Neural cell (in vitro differentiated cells): ENCODE data around the gene CMKLR1. TPM values are rescaled to one million over a fixed set of nuclear protein-coding genes. Genes with fewer than 3 reads are reported as not detected.

Experiments used
- H2AFZ ChIP-seq: fragments of 200-600, 300-800 bp; sonication (generic), shearing (Covaris generic); 2 replicates; pipeline ENCODE4 v1.6.0; 2014; ENCODE audit warnings: low read depth, mild to moderate bottlenecking, antibody characterized with exemption, low read length, moderate library complexity
- H3F3A ChIP-seq: fragments of 200-600 bp; shearing (Covaris generic); 2 replicates; pipeline ENCODE4 v1.6.1; 2016; ENCODE audit warnings: mild to moderate bottlenecking, moderate library complexity, mixed read lengths, antibody characterized with exemption, low read length; ENCODE audit not compliant: insufficient read depth, poor library complexity, severe bottlenecking
- H3K27ac ChIP-seq: fragments of 200-600, 300-800 bp; sonication (generic), shearing (Covaris generic); 2 replicates; pipeline ENCODE4 v1.5.1; 2014; ENCODE audit warnings: mild to moderate bottlenecking, low read length, moderate library complexity
- H3K27me3 ChIP-seq: fragments of 300-800, 200-600 bp; sonication (generic), shearing (Covaris generic); 2 replicates; pipeline ENCODE4 v1.6.0; 2014; ENCODE audit warnings: mild to moderate bottlenecking, low read depth, low read length, moderate library complexity; ENCODE audit not compliant: insufficient read depth
- H3K36me3 ChIP-seq: fragments of 300-800, 200-600 bp; sonication (generic), shearing (Covaris generic); 2 replicates; pipeline ENCODE4 v1.5.1; 2014; ENCODE audit warnings: mild to moderate bottlenecking, antibody characterized with exemption, low read length, moderate library complexity; ENCODE audit not compliant: insufficient read depth
- H3K4me2 ChIP-seq: fragments of 300-800, 200-600 bp; sonication (generic), shearing (Covaris generic); 2 replicates; pipeline ENCODE4 v1.6.0; 2014; ENCODE audit warnings: mild to moderate bottlenecking, low read length
- H3K4me3 ChIP-seq: fragments of 300-800, 200-600 bp; sonication (generic), shearing (Covaris generic); 2 replicates; pipeline ENCODE4 v1.5.1; 2014; ENCODE audit warnings: mild to moderate bottlenecking, low read length, moderate library complexity
- H3K79me2 ChIP-seq: fragments of 200-600 bp; shearing (Covaris generic); replicated peaks from 2 replicates; pipeline ENCODE4 v1.6.0; 2014; ENCODE audit warnings: mild to moderate bottlenecking, low read length, moderate library complexity; ENCODE audit not compliant: insufficient read depth
- H3K9ac ChIP-seq: fragments of 300-800, 200-600 bp; sonication (generic), shearing (Covaris generic); 2 replicates; pipeline ENCODE4 v1.6.1; 2016; ENCODE audit warnings: mild to moderate bottlenecking, low read length, mixed read lengths
- H3K9me2 ChIP-seq: fragments of 200-600 bp; shearing (Covaris generic); 2 replicates; pipeline ENCODE4 v1.6.1; 2016; ENCODE audit warnings: mild to moderate bottlenecking, low read length, mixed read lengths; ENCODE audit not compliant: insufficient read depth
- H3K9me3 ChIP-seq: fragments of 200-600, 300-800 bp; sonication (generic), shearing (Covaris generic); 2 replicates; pipeline ENCODE4 v1.6.1; 2016; ENCODE audit warnings: mild to moderate bottlenecking, mixed run types, low read length, moderate library complexity, mixed read lengths
- H4K20me1 ChIP-seq: fragments of 200-600 bp; shearing (Covaris generic); 2 replicates; pipeline ENCODE4 v1.6.1; 2016; ENCODE audit warnings: mild to moderate bottlenecking, mixed run types; ENCODE audit not compliant: insufficient read depth
- CTCF ChIP-seq: fragments of 450-650 bp; IDR thresholded peaks from 2 replicates; pipeline ENCODE4 v1.5.1; 2014; ENCODE audit warnings: antibody characterized with exemption, mild to moderate bottlenecking, moderate library complexity; ENCODE audit not compliant: poor library complexity, severe bottlenecking
- EP300 ChIP-seq: fragments of 450-650 bp; conservative IDR thresholded peaks from 2 replicates; pipeline ENCODE4 v1.6.1; 2014; ENCODE audit warnings: antibody characterized with exemption, mild to moderate bottlenecking, moderate library complexity; ENCODE audit not compliant: poor library complexity, severe bottlenecking
- EZH2 ChIP-seq: fragments of 200-600, 300-800 bp; shearing (Covaris generic), sonication (generic); IDR thresholded peaks from 2 replicates; pipeline ENCODE4 v1.6.1; 2014; ENCODE audit warnings: antibody characterized with exemption, low read length, borderline replicate concordance, mild to moderate bottlenecking; ENCODE audit not compliant: insufficient read depth, poor library complexity, severe bottlenecking
- MXI1 ChIP-seq: fragments of 450-650 bp; conservative IDR thresholded peaks from 2 replicates; pipeline ENCODE4 v1.6.1; 2014; ENCODE audit warnings: antibody characterized with exemption, mild to moderate bottlenecking; ENCODE audit not compliant: poor library complexity, severe bottlenecking
- RAD21 ChIP-seq: fragments of 450-650 bp; conservative IDR thresholded peaks from 2 replicates; pipeline ENCODE4 v1.6.1; 2014; ENCODE audit warnings: antibody characterized with exemption, mild to moderate bottlenecking, moderate library complexity
- REST ChIP-seq: IDR thresholded peaks from 2 replicates; pipeline ENCODE4 v1.6.1; 2012; ENCODE audit warnings: borderline replicate concordance
- SMC3 ChIP-seq: fragments of 450-650 bp; conservative IDR thresholded peaks from 2 replicates; pipeline ENCODE4 v1.6.1; 2014; ENCODE audit warnings: antibody characterized with exemption, mild to moderate bottlenecking, moderate library complexity; ENCODE audit not compliant: poor library complexity
- polyA plus RNA-seq: library from polyadenylated mRNA; depleted of rRNA; stranded (reverse); fragments of >200 nt; gene quantifications from 2 replicates; pipeline ENCODE4 v1.2.3, GENCODE V29; 2014

Gene CMKLR1
- polyA plus RNA-seq, 1 donor from 2014 or later: 0.06 TPM

GRCh38 chr12:108304633-108305032 lies 34.5 kb downstream of the CMKLR1 start:
- Histone ChIP-seq H3K9ac (no peak overlapping the region), H3K9me2 (no peaks in the 10 kb centered on the region), H3F3A (no peaks in the 10 kb centered on the region), H2AFZ (no peak overlapping the region), H3K4me2 (no peak overlapping the region), H3K36me3 (no peaks in the 10 kb centered on the region), H3K27me3 (no peaks in the 10 kb centered on the region), H3K79me2 (no peaks in the 10 kb centered on the region), H3K9me3 (no peaks in the 10 kb centered on the region), H3K4me3 (no peak overlapping the region), H4K20me1 (no peaks in the 10 kb centered on the region), H3K27ac (no peak overlapping the region)
- TF ChIP-seq REST (no peak), EP300 (no peak), CTCF (no peak), RAD21 (no peak), MXI1 (no peak), SMC3 (no peak), EZH2 (no peak)

GRCh38 chr12:108303703-108304102 lies 35.4 kb downstream of the CMKLR1 start:
- no peaks in the 10 kb centered on the region for H3K9me2 ChIP-seq
- TF ChIP-seq SMC3: no peak
- H3K27me3 ChIP-seq: no peaks in the 10 kb centered on the region
- H3K36me3 ChIP-seq: no peaks in the 10 kb centered on the region
- no peak overlapping the region for H3K4me3 ChIP-seq
- no peak overlapping the region for H2AFZ ChIP-seq
- no peaks in the 10 kb centered on the region for H3K79me2 ChIP-seq
- no peak overlapping the region for H3K9ac ChIP-seq
- H3K9me3 ChIP-seq: no peaks in the 10 kb centered on the region
- no peak overlapping the region for H3K4me2 ChIP-seq
- H3K27ac ChIP-seq: no peak overlapping the region
- no peaks in the 10 kb centered on the region for H3F3A ChIP-seq
- H4K20me1 ChIP-seq: no peaks in the 10 kb centered on the region
